HG02852 (cell line): ENCODE results near the gene MEX3A.
"Not testable (repeated sequence)": the region's sequence is repeated elsewhere in the genome, so short reads cannot be mapped to it uniquely, and the experiment has no call there.

Source experiments
- ATAC-seq: cut with Tn5 transposase; IDR thresholded peaks from one replicate; pipeline ENCODE4 v1.9.1; 2021; ENCODE audit warnings: mild to moderate bottlenecking, moderate library complexity; ENCODE audit not compliant: unreplicated experiment

The MEX3A gene

DNA sequence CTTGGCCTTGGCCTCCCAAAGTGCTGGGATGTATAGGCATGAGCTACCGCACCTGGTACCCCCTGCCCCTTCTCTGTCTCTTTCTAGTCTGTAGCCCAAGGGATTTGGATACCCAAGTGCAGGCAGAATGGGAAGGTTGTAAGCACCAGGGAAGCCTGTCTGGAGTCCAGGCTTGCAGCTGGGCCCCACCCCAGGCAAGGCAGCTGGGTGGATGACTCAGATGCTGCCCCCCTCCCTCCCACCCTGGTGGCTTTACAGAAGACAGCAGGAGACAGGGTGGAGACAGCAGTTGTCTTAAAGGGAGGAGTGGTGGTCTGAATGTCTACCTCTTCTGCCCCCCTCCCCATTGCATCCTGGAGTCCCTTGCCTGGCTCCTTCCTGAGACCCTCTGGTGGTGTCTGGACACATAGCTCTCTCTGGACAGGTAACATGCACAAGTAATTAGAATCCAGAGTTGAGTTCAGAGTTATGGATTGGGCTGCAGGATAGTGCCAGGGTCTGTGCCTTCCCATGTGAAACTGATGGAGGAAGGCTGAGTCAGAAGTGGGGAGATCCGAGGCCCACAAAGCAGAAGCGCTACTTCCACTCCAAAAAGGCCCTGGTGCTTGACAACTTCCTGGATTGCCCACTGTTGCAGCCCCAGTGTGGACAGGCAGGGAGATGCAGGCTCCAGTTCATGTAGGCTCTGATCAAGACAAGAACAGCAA is 37.4 kb upstream of the MEX3A start:
- no peak for ATAC-seq

DNA sequence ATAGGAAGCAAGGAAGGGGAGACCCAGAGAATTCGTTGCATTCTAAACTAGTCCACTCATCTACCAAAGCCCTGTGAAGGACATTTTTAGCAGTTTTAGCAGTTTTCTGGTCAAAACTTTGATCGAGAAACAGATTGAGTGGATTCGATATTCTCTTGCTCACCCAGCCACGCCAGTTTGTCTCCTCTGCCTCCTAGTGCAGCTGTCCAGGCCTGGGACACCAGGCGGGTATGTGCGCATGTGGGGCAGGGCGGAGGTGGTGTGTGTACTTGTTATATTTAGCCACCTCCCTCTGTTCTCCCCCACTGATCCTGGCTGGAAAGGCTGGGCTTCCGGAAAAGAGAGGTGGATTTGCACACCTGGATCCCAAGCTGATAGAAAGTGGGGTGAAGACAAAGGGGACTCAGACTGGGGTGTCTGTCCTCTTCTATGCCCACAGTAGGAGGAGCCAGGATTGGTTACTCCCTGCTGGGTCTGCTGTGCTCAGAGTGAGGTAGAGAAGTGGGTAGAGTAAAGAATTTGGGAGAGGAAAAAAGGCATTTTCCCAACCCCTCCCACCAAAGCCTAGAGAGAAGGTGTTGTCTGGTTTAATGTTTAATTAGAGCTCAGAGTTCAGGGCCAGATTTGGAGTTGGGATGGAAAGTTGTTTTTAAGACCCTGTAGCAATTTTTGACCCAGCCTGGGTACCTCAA is 36.1 kb upstream of the MEX3A start:
- no peak for ATAC-seq

DNA sequence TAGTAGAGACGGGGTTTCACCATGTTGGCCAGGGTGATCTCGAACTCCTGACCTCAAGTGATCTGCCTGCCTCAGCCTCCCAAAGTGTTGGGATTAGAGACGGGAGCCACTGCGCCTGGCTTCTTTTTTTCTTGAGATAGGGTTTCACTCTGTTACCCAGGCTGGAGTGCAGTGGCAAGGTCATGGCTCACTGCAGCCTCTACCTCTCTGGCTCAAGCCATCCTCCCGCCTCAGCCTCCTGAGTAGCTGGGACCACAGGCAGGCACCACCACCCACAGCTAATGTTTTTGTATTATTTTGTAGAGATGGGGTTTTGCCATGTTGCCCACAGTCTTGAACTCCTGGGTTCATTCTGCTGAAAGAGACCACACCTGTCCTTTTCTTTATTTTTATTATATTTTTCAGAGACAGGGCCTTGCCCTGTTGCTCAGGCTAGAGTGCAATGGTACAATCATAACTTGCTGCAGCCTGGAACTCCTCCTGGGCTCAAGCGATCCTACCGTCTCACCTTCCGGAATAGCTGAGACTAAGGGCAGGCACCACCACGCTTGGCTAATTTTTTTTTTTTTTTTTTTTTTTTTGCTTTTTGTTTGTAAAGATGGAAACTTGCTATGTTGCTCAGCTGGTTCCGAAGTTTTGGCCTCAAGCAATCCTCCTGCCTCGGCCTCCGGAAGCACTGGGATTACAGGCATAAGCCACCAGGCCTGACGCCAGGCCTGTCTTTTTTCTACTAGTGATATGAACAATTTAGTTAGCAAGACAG is 35.3 kb upstream of the MEX3A start:
- no peak for ATAC-seq

DNA sequence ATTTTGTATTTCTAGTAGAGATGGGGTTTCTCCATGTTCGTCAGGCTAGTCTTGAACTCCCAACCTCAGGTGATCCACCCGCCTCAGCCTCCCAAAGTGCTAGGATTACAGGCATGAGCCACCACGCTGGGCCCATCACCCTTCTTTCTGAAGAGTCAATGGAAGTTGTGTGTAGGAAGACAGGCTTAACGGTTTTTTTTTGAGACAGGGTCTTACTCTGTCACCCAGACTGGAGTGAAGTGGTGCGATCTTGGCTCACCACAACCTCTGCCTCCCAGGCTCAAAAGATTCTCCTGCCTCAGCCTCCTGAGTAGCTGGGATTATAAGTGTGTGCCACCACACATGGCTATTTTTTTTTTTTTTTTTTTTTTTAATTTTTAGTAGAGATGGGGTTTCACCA is 34.5 kb upstream of the MEX3A start:
- ATAC-seq = not testable (repeated sequence)

DNA sequence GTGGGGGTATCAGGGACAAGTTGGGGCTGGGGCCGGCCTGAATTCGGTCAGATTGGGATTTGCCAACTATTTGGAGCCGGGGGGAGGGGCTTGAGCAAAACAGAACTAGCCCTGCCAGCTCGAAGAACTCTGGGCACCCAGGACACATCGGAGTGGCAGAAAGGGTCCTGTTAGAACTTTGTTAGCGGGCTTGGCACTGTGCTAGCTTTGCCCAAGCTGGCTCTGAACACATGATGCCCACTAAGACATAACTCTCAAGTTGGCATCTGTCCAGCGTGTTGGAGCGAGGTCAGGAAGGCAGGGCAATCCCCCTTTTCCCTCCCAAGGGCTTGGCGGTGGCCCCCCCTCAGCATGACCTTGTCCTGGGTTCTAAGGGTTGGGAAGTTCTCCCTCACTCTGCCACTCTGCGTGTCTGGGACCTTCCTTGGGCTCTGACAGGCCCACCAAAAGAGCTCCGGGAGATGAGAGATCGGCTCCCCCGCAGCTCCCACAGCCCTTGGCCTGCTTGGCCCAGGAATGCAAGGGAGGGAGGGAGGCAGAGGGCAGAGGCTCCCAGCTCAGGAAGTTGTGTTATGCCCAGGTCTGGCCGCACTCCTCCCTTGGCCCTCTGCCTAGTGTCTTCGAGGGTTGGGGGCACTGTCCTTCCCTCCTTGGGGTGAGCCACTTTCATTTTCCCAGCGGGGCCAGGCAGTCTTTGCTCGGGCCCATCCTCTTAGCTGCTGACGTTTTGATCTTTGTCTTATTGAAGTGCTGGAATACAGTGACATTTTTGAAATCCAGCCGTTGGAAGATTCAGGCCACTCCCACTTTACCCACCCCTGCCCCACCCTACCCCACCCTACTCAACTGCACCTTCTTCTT is 33.5 kb upstream of the MEX3A start:
- no peak for ATAC-seq

DNA sequence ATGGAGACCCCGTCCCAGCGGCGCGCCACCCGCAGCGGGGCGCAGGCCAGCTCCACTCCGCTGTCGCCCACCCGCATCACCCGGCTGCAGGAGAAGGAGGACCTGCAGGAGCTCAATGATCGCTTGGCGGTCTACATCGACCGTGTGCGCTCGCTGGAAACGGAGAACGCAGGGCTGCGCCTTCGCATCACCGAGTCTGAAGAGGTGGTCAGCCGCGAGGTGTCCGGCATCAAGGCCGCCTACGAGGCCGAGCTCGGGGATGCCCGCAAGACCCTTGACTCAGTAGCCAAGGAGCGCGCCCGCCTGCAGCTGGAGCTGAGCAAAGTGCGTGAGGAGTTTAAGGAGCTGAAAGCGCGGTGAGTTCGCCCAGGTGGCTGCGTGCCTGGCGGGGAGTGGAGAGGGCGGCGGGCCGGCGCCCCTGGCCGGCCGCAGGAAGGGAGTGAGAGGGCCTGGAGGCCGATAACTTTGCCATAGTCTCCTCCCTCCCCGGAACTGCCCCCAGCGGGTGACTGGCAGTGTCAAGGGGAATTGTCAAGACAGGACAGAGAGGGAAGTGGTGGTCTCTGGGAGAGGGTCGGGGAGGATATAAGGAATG is 32.8 kb upstream of the MEX3A start:
- ATAC-seq = peak; percentile 23

DNA sequence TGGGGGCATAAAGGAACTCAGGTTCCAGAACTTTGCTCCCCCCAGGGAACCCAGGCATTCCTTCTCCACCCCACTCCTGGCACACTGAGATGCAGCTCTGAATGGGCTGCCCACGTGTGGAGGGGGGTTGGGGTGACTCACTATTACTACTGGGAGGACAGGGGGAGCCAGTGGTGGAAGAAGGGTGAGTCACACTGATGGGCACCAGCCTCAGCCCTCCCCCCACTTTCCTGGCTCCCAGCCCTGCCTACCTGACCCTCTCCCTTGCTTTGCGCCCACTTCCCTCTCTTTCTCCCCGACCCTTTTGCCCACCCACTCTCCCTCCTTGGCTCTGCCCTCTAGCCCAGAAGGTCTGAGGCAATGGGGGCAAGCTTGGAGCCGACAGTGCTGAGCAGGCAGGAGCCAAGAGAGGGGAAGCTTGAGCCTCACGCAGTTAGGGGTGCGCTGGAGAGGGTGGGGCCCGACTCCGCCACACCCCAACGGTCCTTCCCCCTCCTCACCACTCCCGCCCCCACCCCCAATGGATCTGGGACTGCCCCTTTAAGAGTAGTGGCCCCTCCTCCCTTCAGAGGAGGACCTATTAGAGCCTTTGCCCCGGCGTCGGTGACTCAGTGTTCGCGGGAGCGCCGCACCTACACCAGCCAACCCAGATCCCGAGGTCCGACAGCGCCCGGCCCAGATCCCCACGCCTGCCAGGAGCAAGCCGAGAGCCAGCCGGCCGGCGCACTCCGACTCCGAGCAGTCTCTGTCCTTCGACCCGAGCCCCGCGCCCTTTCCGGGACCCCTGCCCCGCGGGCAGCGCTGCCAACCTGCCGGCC is 32.0 kb upstream of the MEX3A start, which contains the start of gene LMNA:
Gene LMNA, plus strand, starts transcription at position 611 of the 818 bp plus-strand sequence. CDS start 208 bp downstream, outside the sequence.
- ATAC-seq = peak; percentile 70

DNA sequence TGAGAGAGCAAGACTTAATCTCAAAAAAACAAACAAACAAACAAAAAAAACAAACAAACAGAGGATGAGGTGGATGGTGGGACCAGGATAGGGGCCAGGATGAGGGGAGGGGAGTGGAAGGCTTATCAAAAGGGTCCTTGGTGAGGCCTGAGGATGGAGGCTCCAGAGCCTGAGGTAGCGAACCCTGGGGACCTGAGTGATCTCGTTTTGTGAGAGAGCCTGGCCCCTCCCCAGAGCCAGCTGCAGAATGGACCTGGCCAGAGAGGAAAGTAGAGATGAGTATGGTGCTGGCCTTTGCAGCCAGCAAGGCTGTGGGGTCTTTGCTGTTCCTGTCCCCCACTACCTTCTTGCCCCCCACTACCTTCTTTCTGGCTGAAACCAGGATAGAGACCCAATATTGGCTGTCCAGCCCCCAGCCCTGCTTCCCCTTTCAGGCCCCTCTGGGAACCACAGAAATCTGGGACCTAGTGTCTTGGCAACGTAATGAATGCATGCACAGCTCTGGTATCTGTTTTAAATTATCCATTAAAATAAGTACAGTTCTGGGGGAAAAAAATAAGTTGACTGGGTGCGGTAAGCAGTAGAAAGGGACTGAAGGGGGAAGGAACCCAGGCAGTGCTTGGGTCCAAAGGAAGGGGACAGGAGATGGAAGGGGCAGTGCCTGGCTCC is 31.2 kb upstream of the MEX3A start:
- no peak for ATAC-seq

DNA sequence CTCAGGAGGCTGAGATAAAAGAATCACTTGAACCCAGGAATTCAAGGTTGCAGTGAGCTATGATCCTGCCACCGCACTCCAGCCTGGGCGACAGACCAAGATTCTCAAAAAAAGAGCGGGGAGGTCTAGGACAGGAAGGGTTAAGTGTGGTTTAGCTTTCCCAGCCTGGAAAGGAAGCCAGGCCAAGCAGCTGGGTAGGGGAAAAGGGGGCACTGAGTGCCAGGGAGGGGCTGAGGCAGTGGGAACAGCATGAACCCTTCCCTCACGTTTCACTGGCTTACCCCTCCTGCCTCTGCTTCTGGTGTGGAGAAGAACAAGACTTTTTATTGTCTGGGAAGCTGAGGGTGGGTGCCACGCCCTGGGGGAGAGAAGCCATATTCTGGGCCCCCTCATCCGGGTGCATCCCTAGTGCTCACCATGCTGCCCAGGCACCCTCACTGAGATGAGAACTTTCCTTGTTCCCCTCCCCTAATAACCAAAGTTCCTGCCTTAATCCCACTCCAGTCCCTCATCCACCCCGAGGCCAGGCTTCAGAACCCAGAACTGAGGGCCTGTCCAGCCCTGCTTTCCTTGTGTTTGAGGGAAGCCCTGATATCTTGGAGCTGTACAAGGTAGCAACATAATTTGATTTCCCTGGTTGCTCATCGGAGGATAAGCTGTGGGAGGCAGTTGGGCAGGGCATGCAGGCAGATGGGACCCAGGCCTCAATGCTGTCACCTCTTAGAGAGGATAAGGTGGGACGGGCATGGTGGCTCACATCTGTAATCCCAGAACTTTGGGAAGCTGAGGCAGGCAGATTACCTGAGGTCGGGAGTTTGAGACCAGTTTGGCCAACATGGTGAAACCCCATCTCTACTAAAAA is 30.2 kb upstream of the MEX3A start:
- no peak for ATAC-seq

DNA sequence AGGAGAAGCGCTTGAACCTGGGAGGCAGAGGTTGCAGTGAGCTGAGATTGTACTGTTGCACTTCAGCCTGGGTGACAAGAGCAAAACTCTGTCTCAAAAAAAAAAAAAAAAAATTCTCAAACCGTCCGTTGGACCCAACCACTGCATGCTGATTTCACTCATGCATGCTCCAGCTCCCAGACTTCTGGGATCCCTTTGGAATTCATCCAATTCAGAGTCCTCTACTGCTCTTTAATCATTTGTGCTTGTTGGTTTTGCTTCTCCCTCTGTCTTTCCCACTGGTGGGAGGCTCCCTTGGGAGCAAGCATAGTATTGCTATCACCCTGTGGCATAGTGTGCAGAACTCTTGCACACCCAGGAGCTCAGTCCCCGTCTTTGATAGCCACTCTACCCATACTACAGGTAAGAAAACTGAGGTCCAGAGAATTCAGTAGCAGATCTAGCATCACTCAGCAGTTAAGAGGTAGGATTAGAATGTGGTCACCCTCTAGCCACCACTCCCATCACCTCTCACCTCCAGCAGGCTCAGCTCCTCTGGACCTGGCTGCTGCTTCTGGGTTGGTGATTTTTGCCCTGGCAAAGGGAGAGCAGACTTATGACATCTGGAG is 29.2 kb upstream of the MEX3A start:
- no peak for ATAC-seq

DNA sequence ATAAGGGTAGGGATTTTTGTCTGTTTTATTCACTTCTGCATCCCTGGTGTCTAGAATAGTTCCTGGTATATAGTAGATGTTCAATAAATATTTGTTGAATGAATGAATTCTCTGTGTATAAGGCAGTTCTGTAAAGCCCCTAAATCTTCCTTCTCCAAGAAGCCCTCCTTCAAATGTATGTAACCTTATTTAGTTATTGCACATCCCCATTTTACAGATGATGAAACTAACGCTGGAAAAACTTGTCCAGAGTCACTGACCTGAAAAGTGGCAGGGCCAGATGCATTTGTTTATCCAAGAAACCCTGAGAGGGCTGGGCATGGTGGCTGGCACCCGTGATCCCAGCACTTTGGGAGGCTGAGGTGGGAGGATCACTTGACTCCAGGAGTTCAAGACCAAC is 28.0 kb upstream of the MEX3A start:
- ATAC-seq = no peak

DNA sequence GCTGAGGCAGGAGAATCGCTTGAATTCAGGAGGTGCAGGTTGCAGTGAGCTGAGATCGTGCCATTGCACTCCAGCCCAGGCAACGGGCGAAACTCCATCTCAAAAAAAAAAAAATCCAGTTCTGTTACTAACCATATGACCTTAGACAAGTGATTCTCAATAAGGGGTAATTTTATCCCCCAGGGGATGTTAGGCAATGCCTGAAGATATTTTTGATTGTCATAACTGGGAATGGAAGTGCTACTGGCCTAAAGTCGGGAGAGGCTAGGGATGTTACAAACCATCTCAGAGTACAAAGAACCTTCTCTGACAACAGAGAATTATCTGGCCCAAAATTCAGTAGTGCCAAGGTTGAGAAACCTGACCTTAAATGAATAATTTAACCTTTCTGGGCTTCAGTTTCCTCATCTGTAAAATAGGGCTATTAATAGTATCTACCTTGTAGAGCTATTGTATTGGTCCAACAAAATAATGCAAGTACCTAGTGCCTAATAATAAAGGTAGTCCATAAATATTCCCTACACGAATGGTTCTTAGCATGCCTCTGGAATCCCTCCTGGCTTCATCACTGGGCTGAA is 26.5 kb upstream of the MEX3A start:
- no peak for ATAC-seq

DNA sequence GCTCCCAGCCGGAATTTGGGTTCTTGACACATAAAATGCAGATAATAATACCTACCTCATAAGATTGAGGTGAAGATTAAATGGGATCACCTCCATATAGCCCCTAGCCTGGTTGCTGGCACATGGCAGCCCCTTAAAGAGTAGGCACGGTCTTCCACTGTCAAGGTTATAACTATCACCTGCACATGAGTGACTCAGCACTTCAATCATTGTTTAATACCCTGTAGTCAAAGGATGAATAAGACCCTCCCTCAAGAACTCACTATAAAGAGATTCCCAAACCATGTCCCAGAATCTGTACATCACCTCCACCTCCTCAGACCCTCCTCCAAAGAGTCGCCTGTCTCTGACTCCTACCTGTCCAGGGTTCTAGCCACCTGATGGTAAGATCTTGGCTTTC is 25.8 kb upstream of the MEX3A start:
- no peak for ATAC-seq

DNA sequence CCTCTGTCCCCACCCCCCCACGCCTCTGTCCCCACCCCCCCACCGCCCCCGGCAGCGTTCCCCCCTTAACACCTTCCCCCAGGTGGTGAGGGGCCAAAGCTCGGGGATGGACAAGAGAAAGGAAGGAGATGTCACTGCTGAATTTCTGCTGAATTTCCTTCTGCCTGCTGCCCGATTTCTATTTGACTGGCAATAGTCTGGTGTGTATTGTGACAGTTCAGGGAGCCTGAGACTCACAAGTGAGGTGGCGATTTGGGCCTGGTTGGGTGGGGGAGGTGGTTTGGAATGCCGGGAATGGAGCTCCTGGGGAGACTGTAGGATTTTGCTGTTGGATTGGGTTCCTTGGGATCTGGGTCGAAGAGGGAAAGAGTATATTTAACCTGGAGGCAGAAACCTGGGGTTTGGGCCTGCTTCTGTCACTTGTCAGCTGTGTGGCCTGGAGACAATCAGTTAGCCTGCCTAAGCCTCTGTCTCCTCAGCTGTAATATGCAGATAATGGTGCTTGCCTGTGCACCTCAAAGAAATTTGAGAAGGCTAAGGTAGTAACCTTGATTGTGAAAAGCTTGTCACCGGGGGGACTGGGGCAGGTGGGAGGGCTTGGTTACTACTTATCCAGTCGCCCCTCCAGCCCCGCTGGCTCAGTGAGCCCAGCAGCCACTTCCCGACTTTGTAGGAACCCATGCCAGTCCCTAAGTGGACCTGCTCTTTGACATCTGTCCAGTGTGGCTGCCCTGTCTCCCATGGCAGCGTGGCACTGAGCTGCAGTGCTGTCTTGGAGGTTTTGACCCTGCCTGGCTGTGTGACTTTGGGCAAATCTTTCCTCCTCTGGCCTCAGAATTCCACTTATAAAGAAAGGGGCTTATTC is 24.6 kb upstream of the MEX3A start:
- ATAC-seq = no peak

DNA sequence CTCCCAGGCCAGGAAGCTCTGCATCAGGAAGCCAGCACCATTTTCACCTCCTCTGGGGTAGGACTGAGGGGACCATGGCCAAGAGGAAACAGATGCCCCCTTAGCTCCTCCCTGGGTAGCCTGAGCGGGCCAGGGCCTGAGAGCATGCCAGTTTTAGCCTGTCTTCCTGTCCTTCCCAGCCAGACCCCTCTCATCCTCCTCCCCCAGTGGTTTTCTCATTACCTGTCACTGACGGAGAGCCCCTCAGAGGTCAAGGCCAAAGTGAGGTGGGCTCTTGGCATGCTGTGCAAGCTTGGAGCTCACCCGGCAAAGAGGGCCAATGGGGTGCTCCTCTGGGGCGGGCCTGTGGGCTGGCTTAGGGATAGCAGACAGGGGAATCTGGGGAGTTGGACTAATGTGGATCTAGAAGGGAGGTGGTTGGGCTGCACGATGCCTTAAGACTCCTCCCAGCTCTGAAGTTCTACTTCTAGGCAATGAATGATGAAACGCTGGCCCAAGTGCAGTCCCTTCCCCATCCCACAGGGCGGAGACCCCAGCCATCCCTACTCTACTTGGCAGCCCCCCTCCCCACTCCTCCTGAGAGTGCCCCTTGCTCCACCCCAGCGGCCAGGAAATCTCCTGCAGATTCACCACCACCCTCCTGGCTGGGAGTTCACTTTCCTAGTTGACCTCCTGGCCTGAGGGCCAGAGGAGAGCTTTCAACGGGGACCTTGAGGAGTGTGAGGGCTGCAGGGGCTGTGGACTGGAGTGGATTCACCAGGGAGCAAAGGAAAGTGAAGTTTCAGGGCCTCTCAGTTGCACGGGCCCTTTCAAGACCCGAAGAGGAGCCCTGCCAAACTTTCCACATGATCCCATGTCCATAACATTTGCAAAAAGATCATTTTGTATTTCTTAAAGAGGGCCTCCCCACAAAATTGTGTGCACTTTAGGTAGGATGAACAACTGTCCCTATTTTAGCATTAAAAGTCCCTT is 22.9 kb upstream of the MEX3A start:
- no peak for ATAC-seq
